Measurements from ENCODE around the gene YOD1. TPM values are rescaled to one million over a fixed set of nuclear protein-coding genes. Genes with fewer than 3 reads are reported as not detected.

YOD1 gene
- total RNA-seq, 1 donor from 2014 or later: 15.3 TPM

GRCh38 chr1:207027206-207027777, 23.7 kb downstream of the YOD1 start:
- Histone ChIP-seq H3K27me3 (ENCODE audit: control insufficient read depth, insufficient read depth, low read length) (no peaks in the 10 kb centered on the region), H3K4me3 (ENCODE audit: low read depth, low read length) (peak overlapping the region; percentile 18), H3K36me3 (ENCODE audit: control insufficient read depth, insufficient read depth, low read length) (peaks cover 19% of the 10 kb centered on the region)
- TF ChIP-seq CTCF (IDR thresholded peaks at IDR 0.05; ENCODE audit: insufficient read depth, low read length, severe bottlenecking): no peak
- DNase-seq (ENCODE audit: low read depth) (peak; percentile 97), FAIRE-seq (peak; percentile 58)

- peak; percentile 62 for DNase-seq (ENCODE audit: low read depth)
- Histone ChIP-seq H3K27me3 (ENCODE audit: control insufficient read depth, insufficient read depth, low read length) (no peaks in the 10 kb centered on the region), H3K36me3 (ENCODE audit: control insufficient read depth, insufficient read depth, low read length) (peaks cover 18% of the 10 kb centered on the region), H3K4me3 (ENCODE audit: low read depth, low read length) (no peak overlapping the region)
- TF ChIP-seq CTCF (IDR thresholded peaks at IDR 0.05; ENCODE audit: insufficient read depth, low read length, severe bottlenecking): no peak
- FAIRE-seq: no peak
Observed at GRCh38 chr1:207026104-207026534, 24.9 kb downstream of the YOD1 start.

- TF ChIP-seq CTCF (IDR thresholded peaks at IDR 0.05; ENCODE audit: insufficient read depth, low read length, severe bottlenecking): peak; percentile 7
- Histone ChIP-seq H3K27me3 (ENCODE audit: control insufficient read depth, insufficient read depth, low read length) (no peaks in the 10 kb centered on the region), H3K36me3 (ENCODE audit: control insufficient read depth, insufficient read depth, low read length) (peaks cover 18% of the 10 kb centered on the region), H3K4me3 (ENCODE audit: low read depth, low read length) (no peak overlapping the region)
- DNase-seq (ENCODE audit: low read depth): peak; percentile 58
- no peak for FAIRE-seq
Observed at GRCh38 chr1:207025146-207025880, 25.7 kb downstream of the YOD1 start.

- no peak for TF ChIP-seq CTCF (IDR thresholded peaks at IDR 0.05; ENCODE audit: insufficient read depth, low read length, severe bottlenecking)
- no peak for FAIRE-seq
- no peaks in the 10 kb centered on the region for H3K27me3 ChIP-seq (ENCODE audit: control insufficient read depth, insufficient read depth, low read length)
- H3K36me3 ChIP-seq (ENCODE audit: control insufficient read depth, insufficient read depth, low read length): peaks cover 18% of the 10 kb centered on the region
- DNase-seq (ENCODE audit: low read depth): peak; percentile 80
- no peak overlapping the region for H3K4me3 ChIP-seq (ENCODE audit: low read depth, low read length)
Observed at GRCh38 chr1:207024202-207025145, 26.5 kb downstream of the YOD1 start.

GRCh38 chr1:207022996-207023679, 27.9 kb downstream of the YOD1 start:
- H3K36me3 ChIP-seq (ENCODE audit: control insufficient read depth, insufficient read depth, low read length): peaks cover 18% of the 10 kb centered on the region
- H3K27me3 ChIP-seq (ENCODE audit: control insufficient read depth, insufficient read depth, low read length): no peaks in the 10 kb centered on the region
- no peak for DNase-seq (ENCODE audit: low read depth)
- H3K4me3 ChIP-seq (ENCODE audit: low read depth, low read length): no peak overlapping the region
- FAIRE-seq: no peak
- no peak for TF ChIP-seq CTCF (IDR thresholded peaks at IDR 0.05; ENCODE audit: insufficient read depth, low read length, severe bottlenecking)
